SK-N-MC (cell line): ENCODE data around the gene HLA-DOA.

Experiments
- EZH2 ChIP-seq: fragments of 200-600 bp; sonication (generic); IDR thresholded peaks from one replicate; pipeline ENCODE4 v1.6.1; 2017; ENCODE audit warnings: antibody characterized with exemption
- FOXP2 ChIP-seq: optimal IDR thresholded peaks from 2 replicates; pipeline ENCODE3; 2011; ENCODE audit warnings: mild to moderate bottlenecking, moderate library complexity; ENCODE audit not compliant: insufficient read depth; ENCODE audit errors: extremely low read length, control extremely low read depth
- POLR2AphosphoS5 ChIP-seq: IDR thresholded peaks from 2 replicates; pipeline ENCODE4 v1.6.1; 2012; ENCODE audit warnings: mild to moderate bottlenecking, low read depth, low read length, borderline replicate concordance

DNA sequence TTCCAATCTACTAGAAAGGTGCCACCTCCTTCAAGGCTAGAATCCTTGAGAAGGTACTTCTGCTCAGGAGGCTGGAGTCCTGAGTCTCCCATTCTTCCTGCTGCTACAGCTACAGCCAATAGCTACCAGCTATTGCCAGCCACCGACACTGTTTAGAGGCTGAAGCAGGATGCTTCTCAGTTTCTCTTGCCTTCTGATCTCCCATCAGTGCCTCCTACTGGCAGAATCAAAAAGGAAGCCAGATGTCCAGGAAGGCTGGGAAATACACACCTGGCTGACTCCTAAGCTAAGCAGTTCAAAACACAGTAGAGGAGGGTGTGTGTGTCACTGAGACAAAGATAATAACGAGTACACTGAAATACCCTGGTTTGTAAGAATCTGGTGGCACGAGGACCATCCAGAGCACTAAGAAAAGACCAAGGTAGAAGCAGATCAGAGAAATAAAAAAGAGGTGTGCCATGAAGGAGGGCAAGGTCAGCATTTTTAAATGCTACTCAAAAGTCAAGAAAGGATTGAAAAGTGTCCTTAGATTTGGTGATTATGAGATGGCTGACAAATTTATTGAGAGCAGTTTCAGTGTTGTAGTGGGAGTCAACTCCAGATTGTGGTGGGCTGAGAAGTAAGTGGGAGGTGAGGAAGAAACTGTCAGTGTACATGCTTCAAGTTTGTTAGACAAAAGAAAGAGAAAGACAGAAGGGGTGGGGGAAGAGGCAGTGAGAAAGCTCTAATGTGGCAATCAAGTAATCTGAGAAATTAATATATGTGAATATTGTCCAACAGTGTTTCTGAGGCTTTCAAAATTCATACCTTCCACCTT, 54.2 kb downstream of the HLA-DOA start:
- TF ChIP-seq EZH2 (no peak), POLR2AphosphoS5 (no peak), FOXP2 (no peak)
